CD8-positive, alpha-beta memory T cell (primary cell): Measurements from ENCODE around the gene GPNMB. TPM values are rescaled to one million over a fixed set of nuclear protein-coding genes. Genes with fewer than 3 reads are reported as not detected.

Experiments
- CTCF ChIA-PET: fragments of 350-600 bp; sonication (Branson Sonifier 250); formaldehyde crosslinking; loops from one replicate; lab custom pipeline; 2021; ENCODE audit warnings: antibody characterized with exemption; lab: Charles Lee
- POLR2A ChIA-PET: fragments of 350-600 bp; sonication (Branson Sonifier 250); formaldehyde crosslinking; loops from one replicate; lab custom pipeline; 2021; ENCODE audit warnings: antibody characterized with exemption; lab: Charles Lee
- DNase-seq, 5 donors: peaks; one replicate each; pipeline versions ENCODE4 v3.0.0 to v3.0.0-alpha.2; 2020 to 2022; ENCODE audit warnings: mixed read lengths in 1 of 5
- H3K27ac ChIP-seq: one replicate; pipeline ENCODE4 v1.7.0; 2013; ENCODE audit warnings: low read depth, mild to moderate bottlenecking, low read length, moderate library complexity
- H3K27me3 ChIP-seq: 2 replicates; pipeline ENCODE4 v1.7.0; 2013; ENCODE audit warnings: low read length, mild to moderate bottlenecking; ENCODE audit not compliant: insufficient read depth, poor library complexity, severe bottlenecking
- H3K36me3 ChIP-seq: 2 replicates; pipeline ENCODE4 v1.7.0; 2013; ENCODE audit warnings: mild to moderate bottlenecking, low read length, moderate library complexity; ENCODE audit not compliant: insufficient read depth
- H3K4me1 ChIP-seq: 2 replicates; pipeline ENCODE4 v1.7.0; 2013; ENCODE audit warnings: mild to moderate bottlenecking, low read length, moderate library complexity; ENCODE audit not compliant: insufficient read depth
- H3K4me3 ChIP-seq: 2 replicates; pipeline ENCODE4 v1.7.0; 2013; ENCODE audit warnings: mild to moderate bottlenecking, low read length
- H3K9me3 ChIP-seq: 2 replicates; pipeline ENCODE4 v1.7.0; 2013; ENCODE audit warnings: mild to moderate bottlenecking, low read length
- H3K27ac Mint-ChIP-seq, 8 donors: one replicate each; pipeline ENCODE4 v1.8.0; 2020 to 2021; ENCODE audit warnings: mixed read lengths in 8 of 8, mild to moderate bottlenecking in 6 of 8, inconsistent platforms in 3 of 8, moderate library complexity in 3 of 8
- H3K27me3 Mint-ChIP-seq, 2 donors: one replicate each; pipeline ENCODE4 v1.8.0; 2020 to 2021; ENCODE audit warnings: mixed read lengths in 2 of 2, mild to moderate bottlenecking in 1 of 2, moderate library complexity in 1 of 2
- H3K36me3 Mint-ChIP-seq, 3 donors: one replicate each; pipeline ENCODE4 v1.8.0; 2020 to 2021; ENCODE audit warnings: mixed read lengths in 3 of 3, inconsistent platforms in 1 of 3, mild to moderate bottlenecking in 1 of 3
- H3K4me1 Mint-ChIP-seq, 3 donors: one replicate each; pipeline ENCODE4 v1.8.0; 2020 to 2021; ENCODE audit warnings: mixed read lengths in 3 of 3, inconsistent platforms in 1 of 3, mild to moderate bottlenecking in 1 of 3
- H3K4me3 Mint-ChIP-seq, 7 donors: one replicate each; pipeline ENCODE4 v1.8.0; 2020 to 2021; ENCODE audit warnings: mixed read lengths in 7 of 7, mild to moderate bottlenecking in 6 of 7, moderate library complexity in 4 of 7, inconsistent platforms in 2 of 7
- H3K9me3 Mint-ChIP-seq, 5 donors: one replicate each; pipeline ENCODE4 v1.8.0; 2020 to 2022; ENCODE audit warnings: mixed read lengths in 5 of 5, mild to moderate bottlenecking in 3 of 5, moderate library complexity in 2 of 5, inconsistent platforms in 1 of 5
- polyA plus RNA-seq: library from polyadenylated mRNA; unstranded; fragments of 300-500 nt; fragmentation: Illumina TruSeq; gene quantifications from one replicate; pipeline ENCODE4 v1.2.3, GENCODE V29; 2021
- total RNA-seq, 2 experiments: library from RNA; stranded (reverse); gene quantifications; one replicate each; pipeline ENCODE4 v1.2.3, GENCODE V29; 2021

The GPNMB gene
- total and polyA plus RNA-seq, 3 experiments from 2014 or later, result 7.2 to 9.4 TPM; not detected in 1

GRCh38 chr7:23287612-23288011 lies 41.0 kb downstream of the GPNMB start:
- Mint-ChIP-seq H3K36me3 (no peaks in the 10 kb centered on the region), H3K4me3 (peak overlapping the region in 1 of 7 donors; percentile 61)
- CTCF ChIA-PET, result no interaction called here

GRCh38 chr7:23290993-23291392 lies 44.4 kb downstream of the GPNMB start:
- no peak overlapping the region for H3K27ac Mint-ChIP-seq
- ChIA-PET POLR2A (interaction anchor here (0.6 kb wide), 1 partner anchor 104 kb away, joined by 3 read pairs; no protein-coding TSS in a partner anchor), CTCF (interaction anchor here (1.3 to 2.5 kb wide), 2 partner anchors 11 to 18 kb away, joined by 5 to 7 read pairs; no protein-coding TSS in a partner anchor)
- H3K4me3 ChIP-seq, result no peak overlapping the region
- no peak overlapping the region for H3K4me3 Mint-ChIP-seq
- DNase-seq, result no peak
- no peak overlapping the region for H3K27ac ChIP-seq
- no peaks in the 10 kb centered on the region for H3K27me3 ChIP-seq
- H3K4me1 Mint-ChIP-seq, result peaks cover 9 to 15% (median 13%) of the 10 kb centered on the region in 3 donors
- H3K36me3 ChIP-seq, result no peaks in the 10 kb centered on the region
- no peaks in the 10 kb centered on the region for H3K9me3 ChIP-seq
- peaks cover 10% of the 10 kb centered on the region for H3K4me1 ChIP-seq
- peaks cover 0 to 2% (median 0%) of the 10 kb centered on the region in 5 donors for H3K9me3 Mint-ChIP-seq
- no peaks in the 10 kb centered on the region for H3K36me3 Mint-ChIP-seq
- peaks cover 0 to 3% of the 10 kb centered on the region in 2 donors for H3K27me3 Mint-ChIP-seq

More at GRCh38 chr7:23287612-23288011, 41.0 kb downstream of the GPNMB start:
- Histone ChIP-seq H3K27ac (no peak overlapping the region), H3K36me3 (no peaks in the 10 kb centered on the region), H3K27me3 (no peaks in the 10 kb centered on the region), H3K9me3 (no peaks in the 10 kb centered on the region), H3K4me1 (peaks cover 10% of the 10 kb centered on the region), H3K4me3 (no peak overlapping the region)
- no peak for DNase-seq
- peaks cover 9 to 15% (median 13%) of the 10 kb centered on the region in 3 donors for H3K4me1 Mint-ChIP-seq
- peaks cover 0 to 2% (median 0%) of the 10 kb centered on the region in 5 donors for H3K9me3 Mint-ChIP-seq
- H3K27ac Mint-ChIP-seq, result peak overlapping the region in 1 of 8 donors; percentile 43
- POLR2A ChIA-PET, result no interaction called here
- no peaks in the 10 kb centered on the region for H3K27me3 Mint-ChIP-seq

GRCh38 chr7:23291957-23292560 lies 45.5 kb downstream of the GPNMB start:
- no peaks in the 10 kb centered on the region for H3K36me3 ChIP-seq
- ChIA-PET POLR2A (interaction anchor here (0.6 kb wide), 1 partner anchor 17 kb away, joined by 3 read pairs; no protein-coding TSS in a partner anchor), CTCF (interaction anchor here (1.7 to 2.5 kb wide), 2 partner anchors 18 to 19 kb away, joined by 3 to 7 read pairs; no protein-coding TSS in a partner anchor)
- no peaks in the 10 kb centered on the region for H3K27me3 ChIP-seq
- H3K36me3 Mint-ChIP-seq, result peaks cover 0 to 4% (median 0%) of the 10 kb centered on the region in 3 donors
- H3K4me3 ChIP-seq, result no peak overlapping the region
- peaks cover 9 to 18% (median 13%) of the 10 kb centered on the region in 3 donors for H3K4me1 Mint-ChIP-seq
- H3K27me3 Mint-ChIP-seq, result peaks cover 0 to 3% of the 10 kb centered on the region in 2 donors
- peaks cover 10% of the 10 kb centered on the region for H3K4me1 ChIP-seq
- no peaks in the 10 kb centered on the region for H3K9me3 Mint-ChIP-seq
- H3K27ac ChIP-seq, result no peak overlapping the region
- H3K27ac Mint-ChIP-seq, result no peak overlapping the region
- no peaks in the 10 kb centered on the region for H3K9me3 ChIP-seq
- H3K4me3 Mint-ChIP-seq, result no peak overlapping the region
- no peak for DNase-seq

- Mint-ChIP-seq H3K27ac (peak overlapping the region in 1 of 8 donors; percentile 33), H3K4me3 (no peak overlapping the region), H3K9me3 (no peaks in the 10 kb centered on the region), H3K27me3 (peaks cover 0 to 3% of the 10 kb centered on the region in 2 donors), H3K36me3 (peaks cover 0 to 4% (median 0%) of the 10 kb centered on the region in 3 donors), H3K4me1 (peaks cover 6 to 16% (median 10%) of the 10 kb centered on the region in 3 donors)
- H3K4me3 ChIP-seq, result no peak overlapping the region
- peaks cover 10% of the 10 kb centered on the region for H3K4me1 ChIP-seq
- ChIA-PET POLR2A (no interaction called here), CTCF (interaction anchor here (1.7 to 3.0 kb wide), 2 partner anchors 17 to 19 kb away, joined by 3 to 17 read pairs; no protein-coding TSS in a partner anchor)
- no peak for DNase-seq
- no peaks in the 10 kb centered on the region for H3K9me3 ChIP-seq
- no peaks in the 10 kb centered on the region for H3K27me3 ChIP-seq
- no peak overlapping the region for H3K27ac ChIP-seq
- no peaks in the 10 kb centered on the region for H3K36me3 ChIP-seq
These were observed 46.0 kb downstream of the GPNMB start for GRCh38 chr7:23292623-23293022.

- Mint-ChIP-seq H3K27me3 (peaks cover 0 to 3% of the 10 kb centered on the region in 2 donors), H3K27ac (no peak overlapping the region), H3K4me3 (peak overlapping the region in 1 of 7 donors; percentile 24), H3K4me1 (peaks cover 0 to 17% (median 10%) of the 10 kb centered on the region in 3 donors), H3K9me3 (no peaks in the 10 kb centered on the region), H3K36me3 (peaks cover 0 to 4% (median 0%) of the 10 kb centered on the region in 3 donors)
- DNase-seq, result no peak
- no peaks in the 10 kb centered on the region for H3K36me3 ChIP-seq
- no peak overlapping the region for H3K4me3 ChIP-seq
- H3K4me1 ChIP-seq, result peaks cover 11% of the 10 kb centered on the region
- no peaks in the 10 kb centered on the region for H3K9me3 ChIP-seq
- no peak overlapping the region for H3K27ac ChIP-seq
- ChIA-PET CTCF (interaction anchor here (1.0 to 3.0 kb wide), 3 partner anchors 16 to 64 kb away, joined by 3 to 17 read pairs (median 3); no protein-coding TSS in a partner anchor), POLR2A (interaction anchor here (0.6 kb wide), 1 partner anchor 12 kb away, joined by 5 read pairs; no protein-coding TSS in a partner anchor)
- no peaks in the 10 kb centered on the region for H3K27me3 ChIP-seq
These were observed 47.0 kb downstream of the GPNMB start for GRCh38 chr7:23293500-23294073.

GRCh38 chr7:23294549-23295400 lies 48.2 kb downstream of the GPNMB start:
- no peaks in the 10 kb centered on the region for H3K9me3 ChIP-seq
- CTCF ChIA-PET, result interaction anchor here (3.0 kb wide), 1 partner anchor 21 kb away, joined by 17 read pairs; no protein-coding TSS in a partner anchor
- POLR2A ChIA-PET, result no interaction called here
- no peaks in the 10 kb centered on the region for H3K27me3 ChIP-seq
- no peak for DNase-seq
- H3K9me3 Mint-ChIP-seq, result no peaks in the 10 kb centered on the region
- peaks cover 11% of the 10 kb centered on the region for H3K4me1 ChIP-seq
- no peak overlapping the region for H3K4me3 Mint-ChIP-seq
- H3K27ac Mint-ChIP-seq, result no peak overlapping the region
- H3K36me3 Mint-ChIP-seq, result peaks cover 0 to 8% (median 7%) of the 10 kb centered on the region in 3 donors
- no peak overlapping the region for H3K4me3 ChIP-seq
- peaks cover 1 to 3% of the 10 kb centered on the region in 2 donors for H3K27me3 Mint-ChIP-seq
- H3K27ac ChIP-seq, result no peak overlapping the region
- peaks cover 8 to 22% (median 15%) of the 10 kb centered on the region in 3 donors for H3K4me1 Mint-ChIP-seq
- H3K36me3 ChIP-seq, result no peaks in the 10 kb centered on the region

- H3K4me1 Mint-ChIP-seq, result peaks cover 13 to 27% (median 20%) of the 10 kb centered on the region in 3 donors
- no peaks in the 10 kb centered on the region for H3K9me3 Mint-ChIP-seq
- H3K27me3 Mint-ChIP-seq, result peaks cover 1 to 3% of the 10 kb centered on the region in 2 donors
- peaks cover 11% of the 10 kb centered on the region for H3K4me1 ChIP-seq
- ChIA-PET POLR2A (no interaction called here), CTCF (interaction anchor here (3.0 kb wide), 1 partner anchor 22 kb away, joined by 17 read pairs; no protein-coding TSS in a partner anchor)
- no peak overlapping the region for H3K4me3 ChIP-seq
- peaks cover 0 to 11% (median 8%) of the 10 kb centered on the region in 3 donors for H3K36me3 Mint-ChIP-seq
- H3K27ac Mint-ChIP-seq, result peak overlapping the region in 1 of 8 donors; percentile 47
- no peak overlapping the region for H3K4me3 Mint-ChIP-seq
- no peak for DNase-seq
- no peaks in the 10 kb centered on the region for H3K9me3 ChIP-seq
- H3K27me3 ChIP-seq, result no peaks in the 10 kb centered on the region
- H3K27ac ChIP-seq, result no peak overlapping the region
- H3K36me3 ChIP-seq, result no peaks in the 10 kb centered on the region
These were observed 48.8 kb downstream of the GPNMB start for GRCh38 chr7:23295401-23295697.
